H7 (cell line): ENCODE results near the gene TMEM187. TPM values are rescaled to one million over a fixed set of nuclear protein-coding genes. Genes with fewer than 3 reads are reported as not detected.

Experiments
- DNase-seq: peaks from one replicate; pipeline ENCODE4 v3.0.0; 2012
- H3K27me3 ChIP-seq: 2 replicates; pipeline ENCODE4 v1.6.0; 2011; ENCODE audit warnings: mild to moderate bottlenecking, low read length; ENCODE audit not compliant: control insufficient read depth, insufficient read depth
- H3K36me3 ChIP-seq: replicated peaks from 2 replicates; pipeline ENCODE4 v1.5.1; 2011; ENCODE audit warnings: low read length; ENCODE audit not compliant: control insufficient read depth, insufficient read depth
- H3K4me3 ChIP-seq: 2 replicates; pipeline ENCODE4 v1.5.1; 2011; ENCODE audit warnings: low read depth, mild to moderate bottlenecking, control low read depth, low read length, moderate library complexity; ENCODE audit not compliant: insufficient read depth
- total RNA-seq: library from RNA; depleted of rRNA; stranded (reverse); fragments of >200 nt; shearing (Covaris generic); gene quantifications from 2 replicates; pipeline ENCODE4 v1.2.3, GENCODE V29; 2014

Gene TMEM187
- total RNA-seq, 1 experiment from 2014 or later, result 8.8 TPM

- Histone ChIP-seq H3K27me3 (no peaks in the 10 kb centered on the region), H3K36me3 (no peaks in the 10 kb centered on the region), H3K4me3 (no peak overlapping the region; the same call in 1 of the 2 replicates)
- peak; percentile 46 for DNase-seq
Measured at GRCh38 chrX:154018518-154019060, 46.0 kb downstream of the TMEM187 start.

DNA sequence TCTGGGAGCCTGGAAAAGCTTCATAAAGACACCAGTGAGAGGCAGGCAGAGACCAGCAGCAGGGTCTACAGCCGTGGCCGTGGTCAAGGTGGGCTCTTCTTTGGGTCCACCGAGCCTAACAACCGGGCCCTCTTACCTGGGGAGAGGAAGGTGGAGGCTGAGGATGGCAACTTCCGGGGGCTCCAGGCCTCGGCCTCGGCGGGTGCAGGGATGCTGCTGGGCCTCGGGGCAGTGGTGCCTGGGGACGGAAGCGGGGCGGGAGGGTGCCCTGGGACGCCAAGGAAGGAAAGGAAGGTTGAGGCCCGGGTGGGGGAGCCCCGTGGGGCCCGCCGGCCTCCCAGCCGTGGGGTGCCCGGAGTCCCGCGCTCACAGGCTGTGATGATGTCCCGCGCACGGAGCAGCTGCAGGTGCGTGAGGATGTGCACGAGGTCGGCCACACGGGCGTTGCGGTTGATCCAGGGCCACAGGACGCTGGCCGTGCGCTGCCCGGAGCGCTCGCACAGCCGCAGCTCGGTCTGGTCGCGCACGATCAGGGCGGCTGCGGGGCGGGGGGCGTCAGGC lies 46.6 kb downstream of the TMEM187 start:
- Histone ChIP-seq H3K36me3 (no peaks in the 10 kb centered on the region), H3K4me3 (peak overlapping the region; percentile 36), H3K27me3 (no peaks in the 10 kb centered on the region)
- no peak for DNase-seq

DNA sequence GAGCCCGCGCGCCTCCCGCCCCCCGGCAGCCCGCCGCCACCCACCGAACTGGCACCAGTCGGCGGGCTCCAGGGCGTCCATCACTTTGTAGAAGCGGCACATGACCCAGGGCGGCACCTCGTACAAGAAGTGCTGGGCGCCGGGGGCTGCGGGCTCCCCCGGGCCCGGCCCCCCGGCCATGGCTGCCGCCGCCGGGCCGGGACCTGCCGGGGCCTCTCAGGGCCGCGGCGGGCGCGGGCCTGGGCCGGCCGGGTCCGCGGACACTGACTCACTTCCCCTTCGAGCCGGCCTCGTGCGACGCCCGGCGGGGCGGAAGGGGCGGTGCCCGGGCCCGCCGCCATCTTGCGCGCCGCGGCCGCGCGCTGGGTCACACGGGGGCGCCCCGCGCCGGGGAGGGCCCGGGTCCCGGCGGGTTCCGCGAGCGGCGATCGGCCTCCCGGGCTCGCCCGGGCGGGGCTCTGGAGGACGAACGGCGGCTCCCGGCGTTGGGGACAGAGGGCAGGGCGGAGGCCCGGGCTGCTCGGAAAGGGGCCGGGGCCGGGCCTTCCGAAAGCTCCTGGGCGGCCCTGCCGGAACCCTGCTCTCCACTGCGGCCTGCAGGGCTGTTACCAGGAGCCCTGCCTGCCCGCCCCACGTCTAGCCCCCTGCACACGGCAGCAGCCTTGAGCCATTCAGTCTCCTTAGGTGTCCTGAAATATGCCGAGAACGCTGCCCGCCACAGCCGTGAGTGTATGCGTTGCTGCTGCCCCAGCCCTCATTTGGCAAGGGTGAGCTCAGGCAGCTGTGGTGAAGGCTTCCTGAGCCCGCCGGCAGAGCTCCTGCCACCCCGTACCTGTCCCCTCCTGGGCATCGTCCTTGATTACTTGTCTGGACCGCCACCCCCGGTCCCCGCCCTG lies 47.3 kb downstream of the TMEM187 start, which contains the start of gene IRAK1:
Gene IRAK1, minus strand, starts transcription at position 270 of the 896 bp plus-strand sequence. Its CDS starts 90 bp downstream, at position 180.
- Histone ChIP-seq H3K36me3 (no peaks in the 10 kb centered on the region), H3K4me3 (peak within 1 kb of the TSS; percentile 41), H3K27me3 (no peaks in the 10 kb centered on the region)
- peak; percentile 89 for DNase-seq

DNA sequence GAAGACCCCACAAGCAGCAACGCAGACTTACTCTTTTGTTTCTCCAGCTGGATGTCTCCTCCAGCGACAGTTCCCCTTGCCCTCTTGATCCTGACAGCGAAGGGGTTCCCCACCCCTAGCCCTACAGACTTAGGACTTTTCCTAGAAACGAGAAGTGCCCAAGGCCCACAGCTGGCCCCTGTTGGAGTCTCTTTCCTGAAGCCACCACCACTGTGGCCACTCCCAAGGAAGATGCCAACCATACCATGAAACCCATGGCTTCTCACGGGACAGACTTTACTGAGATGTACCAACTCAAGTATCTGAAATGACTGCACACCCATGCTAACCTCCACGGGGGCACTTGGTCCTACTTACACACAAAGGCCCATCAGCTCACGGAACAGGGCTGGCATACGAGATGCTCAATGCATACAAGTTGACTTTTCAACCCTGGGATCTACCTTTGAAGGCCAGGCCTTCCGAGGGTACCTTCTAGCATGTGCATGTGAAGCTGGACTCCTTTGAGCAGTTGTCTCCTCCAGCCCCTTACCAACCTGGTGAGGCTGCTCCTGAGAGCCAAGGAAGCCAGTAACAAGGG lies 48.1 kb downstream of the TMEM187 start:
- no peaks in the 10 kb centered on the region for H3K27me3 ChIP-seq
- H3K36me3 ChIP-seq, result no peaks in the 10 kb centered on the region
- no peak for DNase-seq
- peak overlapping the region; percentile 41; the same call in 1 of the 2 replicates for H3K4me3 ChIP-seq

DNA sequence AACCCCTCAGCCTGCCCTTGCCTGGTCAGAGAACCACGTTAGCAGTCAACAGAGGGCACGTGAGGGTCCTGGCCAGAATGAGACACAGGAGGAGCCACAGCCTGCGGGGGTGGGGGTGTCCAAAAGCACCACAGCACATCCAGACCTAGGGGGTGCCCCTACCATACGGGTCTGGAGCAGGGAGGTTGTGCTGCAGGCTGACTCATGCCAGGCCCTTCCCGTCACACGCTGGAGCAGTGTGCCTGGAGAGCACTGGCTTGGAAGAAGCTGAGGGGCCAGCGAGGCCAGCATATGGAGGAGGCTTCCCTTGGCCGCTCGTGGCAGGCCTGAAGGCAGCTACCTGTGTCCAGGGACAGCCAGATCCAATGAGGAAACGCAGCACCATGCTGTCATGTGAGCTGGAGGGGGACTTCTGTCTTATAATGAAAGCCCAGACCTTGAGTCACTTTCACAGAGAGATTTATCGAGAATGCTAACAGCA lies 48.6 kb downstream of the TMEM187 start:
- no peaks in the 10 kb centered on the region for H3K36me3 ChIP-seq
- H3K4me3 ChIP-seq, result no peak overlapping the region
- DNase-seq, result peak; percentile 43
- H3K27me3 ChIP-seq, result no peaks in the 10 kb centered on the region

GRCh38 chrX:154022108-154022507 lies 49.6 kb downstream of the TMEM187 start:
- peak; percentile 49 for DNase-seq
- no peak overlapping the region for H3K4me3 ChIP-seq
- no peaks in the 10 kb centered on the region for H3K27me3 ChIP-seq
- H3K36me3 ChIP-seq, result no peaks in the 10 kb centered on the region

DNA sequence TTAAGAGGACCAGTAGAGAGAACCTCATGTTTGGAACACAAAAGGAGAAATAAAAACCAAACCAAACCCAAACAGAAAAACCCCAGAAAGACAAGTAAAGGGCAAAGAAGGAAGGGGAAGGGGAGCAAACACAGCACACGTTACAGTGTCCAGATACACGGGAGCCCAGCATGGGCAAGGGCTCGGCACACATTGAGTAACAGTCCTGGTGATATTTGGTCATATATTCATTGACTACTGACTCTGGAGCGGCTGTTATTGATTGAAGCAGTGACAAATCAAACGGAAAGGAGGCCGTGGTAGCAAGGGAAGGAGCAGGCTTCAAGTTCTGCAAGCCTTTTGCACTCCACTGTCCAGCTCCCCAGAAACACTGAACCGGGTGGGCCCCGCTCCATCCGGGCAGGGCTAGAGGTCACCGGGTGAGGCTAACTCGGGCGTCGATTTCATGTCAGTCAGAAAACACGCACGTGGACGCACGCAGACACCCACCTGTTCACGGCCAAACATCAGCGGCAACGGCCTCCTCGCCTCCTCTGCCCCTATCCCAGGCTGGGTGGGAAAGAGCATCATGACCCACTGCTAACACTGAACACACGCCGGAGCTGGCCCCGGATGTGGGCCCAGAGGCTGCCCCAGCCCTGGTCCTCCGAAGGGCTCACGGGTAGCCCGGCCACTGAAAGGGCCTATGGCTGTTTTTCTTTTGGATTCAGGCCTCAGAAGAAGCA lies 50.9 kb downstream of the TMEM187 start:
- Histone ChIP-seq H3K36me3 (no peaks in the 10 kb centered on the region), H3K27me3 (no peaks in the 10 kb centered on the region), H3K4me3 (no peak overlapping the region)
- peak; percentile 35 for DNase-seq

GRCh38 chrX:154024271-154024670 lies 51.7 kb downstream of the TMEM187 start:
- 0 out of 2 replicates have a peak, but pooled peaks cover 2% of the 10 kb centered on the region for H3K36me3 ChIP-seq
- no peaks in the 10 kb centered on the region for H3K27me3 ChIP-seq
- peak; percentile 30 for DNase-seq
- H3K4me3 ChIP-seq, result no peak overlapping the region

DNA sequence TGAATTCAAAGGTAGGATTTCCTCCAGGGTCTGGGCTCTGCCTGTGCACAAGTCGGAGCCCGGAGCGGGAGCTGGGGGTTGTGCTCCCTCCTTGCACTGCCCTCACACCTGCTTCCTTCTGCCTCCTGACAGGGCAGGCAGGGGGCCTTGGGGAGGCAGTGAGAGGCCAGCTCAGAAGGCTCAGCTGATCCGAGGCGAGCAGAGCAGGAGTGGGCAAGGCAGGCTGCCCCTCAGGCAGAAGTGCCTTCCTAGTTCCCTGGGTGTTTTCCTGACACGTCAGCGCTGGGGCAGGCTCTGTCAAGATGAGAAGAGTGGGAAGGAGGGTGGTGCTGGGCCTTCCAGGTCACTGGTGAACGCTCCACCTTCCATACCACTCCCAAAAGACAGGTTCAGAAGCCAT lies 52.7 kb downstream of the TMEM187 start:
- DNase-seq, result peak; percentile 55
- Histone ChIP-seq H3K36me3 (0 out of 2 replicates have a peak, but pooled peaks cover 2% of the 10 kb centered on the region), H3K27me3 (no peaks in the 10 kb centered on the region), H3K4me3 (no peak overlapping the region)

DNA sequence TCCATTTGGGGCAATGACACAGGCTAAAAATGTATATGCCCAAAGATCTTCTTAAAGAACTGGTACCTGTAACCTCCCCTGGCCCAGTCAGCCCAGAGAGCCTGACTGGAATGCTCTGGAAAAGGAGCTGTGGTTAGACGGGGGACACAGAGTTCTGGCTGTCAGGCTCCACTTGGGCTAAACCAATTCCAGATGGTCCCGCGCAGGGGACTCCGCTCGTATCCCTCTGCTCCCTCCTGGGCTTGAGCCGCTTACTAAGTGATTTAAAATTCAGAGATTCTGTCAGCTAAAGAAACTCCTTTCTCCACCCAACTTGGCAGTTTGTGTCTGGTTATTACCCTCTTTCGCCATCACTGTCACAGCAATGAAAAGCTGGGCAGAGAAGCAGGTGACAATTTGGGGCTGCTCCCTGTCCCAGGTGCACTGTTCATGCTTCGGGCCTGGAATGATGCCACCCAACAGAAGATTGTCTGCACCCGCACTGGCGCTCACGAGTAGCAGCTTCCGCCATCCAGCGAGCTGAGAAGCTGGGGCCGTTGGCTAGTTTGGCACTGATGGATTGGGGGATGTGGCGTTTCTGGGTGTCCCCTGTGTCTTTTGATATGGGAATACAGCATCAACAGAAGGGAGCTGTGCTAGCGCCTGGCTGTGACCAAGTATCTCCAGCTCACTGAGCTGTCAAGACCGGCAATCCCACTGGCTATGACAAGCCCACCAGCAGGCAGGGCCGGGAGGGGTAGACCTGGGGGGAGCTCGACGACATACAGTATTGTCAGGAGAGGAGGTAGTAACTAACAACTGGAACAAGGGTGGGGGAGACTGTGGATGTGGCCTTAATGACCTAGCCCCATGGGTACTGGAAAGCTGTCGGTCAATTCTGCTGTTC lies 53.8 kb downstream of the TMEM187 start:
- no peaks in the 10 kb centered on the region for H3K27me3 ChIP-seq
- H3K36me3 ChIP-seq, result peaks cover 2% of the 10 kb centered on the region; the same call in 1 of the 2 replicates
- DNase-seq, result no peak
- no peak overlapping the region for H3K4me3 ChIP-seq

DNA sequence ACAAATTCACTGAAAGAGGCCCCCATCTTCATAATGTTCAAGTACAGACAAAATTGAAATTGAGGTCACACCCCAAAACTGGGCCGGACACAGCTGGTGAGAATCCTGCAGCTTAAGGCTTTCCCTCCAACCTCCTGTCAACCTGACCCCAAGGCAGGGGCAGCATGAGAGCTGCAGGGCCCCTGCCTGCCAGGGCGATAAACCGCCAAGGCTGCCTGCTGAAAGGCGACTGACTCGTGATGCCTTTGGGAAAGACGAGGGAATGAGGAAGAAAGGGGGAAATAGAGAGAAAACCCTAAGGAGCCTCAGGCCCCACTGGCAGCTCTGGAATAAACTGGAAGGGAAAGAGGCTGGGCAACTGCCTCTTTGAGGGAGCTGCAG lies 54.5 kb downstream of the TMEM187 start:
- H3K36me3 ChIP-seq, result peaks cover 3% of the 10 kb centered on the region
- H3K27me3 ChIP-seq, result no peaks in the 10 kb centered on the region
- no peak overlapping the region for H3K4me3 ChIP-seq
- DNase-seq, result no peak

GRCh38 chrX:154027986-154028385 lies 55.4 kb downstream of the TMEM187 start:
- DNase-seq, result no peak
- Histone ChIP-seq H3K27me3 (no peaks in the 10 kb centered on the region), H3K36me3 (peaks cover 3% of the 10 kb centered on the region), H3K4me3 (no peak overlapping the region)

GRCh38 chrX:154028502-154029184 lies 56.1 kb downstream of the TMEM187 start:
- Histone ChIP-seq H3K27me3 (no peaks in the 10 kb centered on the region), H3K4me3 (no peak overlapping the region), H3K36me3 (peaks cover 3% of the 10 kb centered on the region)
- no peak for DNase-seq
